AG20443 (cell line): Measurements from ENCODE around the gene TOR1AIP1.
"Not testable (repeated sequence)": the region's sequence is repeated elsewhere in the genome, so short reads cannot be mapped to it uniquely, and the experiment has no call there.

Source experiments
- DNase-seq: peaks from one replicate; pipeline ENCODE4 v3.0.0; 2012; ENCODE audit warnings: low spot score, mixed read lengths

Gene TOR1AIP1

GRCh38 chr1:179882253-179883039 is at the start of gene TOR1AIP1:
Gene TOR1AIP1 (plus strand): TSS chr1:179882285. CDS start chr1:179882503, 218 bp downstream.
- peak; percentile 97 for DNase-seq

- DNase-seq = not testable (repeated sequence)
Measured at GRCh38 chr1:179836686-179837445, 45.2 kb upstream of the TOR1AIP1 start.

DNA sequence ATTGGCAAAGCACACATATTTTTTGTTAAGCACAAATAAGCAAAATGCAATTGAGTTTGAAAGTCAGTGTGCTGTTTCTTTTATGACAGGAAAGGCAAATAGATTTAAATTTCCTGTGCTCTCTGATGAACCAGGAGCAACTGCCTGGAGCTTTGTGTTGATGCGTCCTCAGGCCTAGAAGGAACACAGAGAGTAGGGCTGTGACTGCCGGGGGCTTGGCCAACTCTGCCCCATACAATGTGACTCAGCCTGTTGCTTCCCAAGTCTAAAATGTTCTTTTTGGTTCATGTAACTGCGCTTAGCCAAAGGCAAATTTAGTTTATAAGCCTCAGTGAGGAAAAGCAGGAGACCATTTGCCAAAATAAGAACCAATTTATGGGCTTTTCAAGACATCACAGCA is 42.0 kb upstream of the TOR1AIP1 start:
- DNase-seq = no peak

DNA sequence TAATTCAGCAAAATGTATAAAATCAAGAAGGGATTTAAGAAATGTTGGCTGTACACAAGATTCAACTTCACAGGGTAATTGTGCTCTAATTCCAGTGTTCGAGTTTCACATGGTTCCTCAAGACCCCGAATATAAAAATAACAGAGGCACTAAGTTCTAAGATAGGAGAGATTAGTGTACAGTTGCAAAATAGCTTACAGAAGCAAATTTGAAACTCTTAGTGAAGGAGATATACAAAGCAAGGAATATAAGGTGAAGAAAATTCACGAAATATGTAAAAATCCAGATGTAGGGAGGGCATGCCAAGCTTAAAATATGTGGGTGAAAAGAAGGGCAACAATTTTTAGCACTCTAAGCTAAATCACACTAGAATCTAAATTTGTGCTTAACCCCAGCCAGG is 33.9 kb upstream of the TOR1AIP1 start:
- DNase-seq = no peak

DNA sequence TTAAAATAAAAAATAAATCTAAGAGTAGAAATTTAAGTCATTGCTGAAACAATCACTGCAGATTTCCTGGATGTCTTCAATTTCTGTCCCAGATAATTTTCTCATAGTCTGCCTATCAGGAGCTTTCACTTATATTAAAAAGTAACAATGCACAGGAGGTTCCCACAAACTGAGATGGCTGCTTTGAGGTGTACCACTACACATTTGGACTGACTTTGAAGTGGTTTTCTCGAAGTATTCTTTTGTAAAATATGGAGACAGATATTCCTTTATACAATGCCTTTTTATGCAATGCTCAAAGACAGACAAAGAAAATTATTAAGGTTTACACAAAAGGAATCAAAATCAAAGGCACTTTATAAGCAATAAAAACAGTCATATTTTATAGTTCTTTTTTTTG is 29.0 kb upstream of the TOR1AIP1 start:
- no peak for DNase-seq

DNA sequence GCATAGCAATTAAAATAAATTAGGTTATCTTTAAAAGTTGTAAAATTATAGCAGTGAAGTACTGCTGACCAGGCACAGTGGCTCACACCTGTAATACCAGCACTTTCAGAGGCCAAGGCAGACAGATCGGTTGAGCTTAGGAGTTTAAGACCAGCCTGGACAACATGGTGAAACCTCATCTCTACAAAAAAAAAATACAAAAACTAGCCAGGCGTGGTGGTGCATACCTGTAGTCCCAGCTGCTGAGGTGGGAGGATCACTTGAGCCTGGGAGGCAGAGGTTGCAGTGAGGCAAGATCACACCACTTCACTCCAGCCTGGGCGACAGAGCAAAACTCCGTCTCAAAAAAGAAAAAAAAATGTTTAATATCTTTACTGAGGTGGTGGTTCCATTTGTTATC is 26.3 kb upstream of the TOR1AIP1 start:
- DNase-seq = not testable (repeated sequence)

DNA sequence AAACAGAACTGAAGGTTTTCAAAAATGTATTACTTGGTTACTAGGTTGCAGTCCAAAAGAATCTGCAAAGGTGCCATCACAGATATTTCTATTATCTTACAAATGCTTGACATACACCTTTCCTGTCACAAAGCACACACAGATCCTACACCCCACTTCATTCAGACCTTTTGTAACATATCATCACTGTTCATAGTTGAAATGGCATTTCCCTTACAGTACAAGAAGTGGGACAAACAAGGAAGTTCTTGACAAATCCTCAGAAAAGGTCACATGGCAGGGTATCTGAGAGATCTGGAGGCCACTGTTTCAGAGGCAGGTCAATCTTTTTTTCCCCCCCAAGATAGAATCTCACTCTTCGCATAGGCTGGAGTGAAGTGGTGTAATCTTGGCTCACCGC is 25.8 kb upstream of the TOR1AIP1 start:
- DNase-seq = no peak

DNA sequence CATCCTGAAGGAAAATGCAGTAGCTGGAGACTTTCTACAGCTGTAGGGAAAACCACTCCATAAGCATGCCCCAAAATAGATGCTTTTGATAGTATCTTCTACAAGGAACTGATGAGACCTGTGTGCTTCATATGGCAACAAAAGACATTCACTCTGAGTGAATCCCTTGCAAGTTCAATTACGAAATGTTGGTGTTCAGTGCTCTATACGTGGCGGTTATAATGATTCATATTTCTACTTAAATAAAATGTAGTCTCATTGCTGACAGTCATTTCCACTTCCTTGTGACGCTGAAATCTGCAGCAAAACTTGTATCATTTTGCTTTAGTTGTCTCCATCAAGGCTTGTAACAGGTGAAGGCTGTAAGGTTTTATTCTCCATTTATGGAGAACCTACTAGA is 25.1 kb upstream of the TOR1AIP1 start:
- no peak for DNase-seq

DNA sequence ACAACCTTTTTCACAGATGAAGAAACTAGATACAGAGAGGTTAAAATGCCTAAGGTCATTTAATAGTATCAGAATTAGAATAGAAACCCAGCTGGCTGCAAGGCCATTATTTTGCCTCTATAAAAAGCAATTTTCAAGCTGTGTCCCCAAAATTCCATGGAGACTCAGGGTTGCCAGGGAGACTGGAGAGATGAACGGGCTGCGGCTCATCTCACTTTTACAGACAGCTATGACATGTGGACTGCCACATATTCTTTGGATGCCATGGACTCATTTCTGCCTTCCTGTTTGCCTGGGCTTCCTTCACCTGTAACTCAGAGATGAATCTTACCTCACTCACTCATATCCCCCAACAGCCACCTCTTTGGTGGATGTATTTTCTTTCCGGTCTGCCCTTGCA is 21.4 kb upstream of the TOR1AIP1 start:
- DNase-seq = no peak

GRCh38 chr1:179865377-179865776 is 16.7 kb upstream of the TOR1AIP1 start:
- DNase-seq = no peak

DNA sequence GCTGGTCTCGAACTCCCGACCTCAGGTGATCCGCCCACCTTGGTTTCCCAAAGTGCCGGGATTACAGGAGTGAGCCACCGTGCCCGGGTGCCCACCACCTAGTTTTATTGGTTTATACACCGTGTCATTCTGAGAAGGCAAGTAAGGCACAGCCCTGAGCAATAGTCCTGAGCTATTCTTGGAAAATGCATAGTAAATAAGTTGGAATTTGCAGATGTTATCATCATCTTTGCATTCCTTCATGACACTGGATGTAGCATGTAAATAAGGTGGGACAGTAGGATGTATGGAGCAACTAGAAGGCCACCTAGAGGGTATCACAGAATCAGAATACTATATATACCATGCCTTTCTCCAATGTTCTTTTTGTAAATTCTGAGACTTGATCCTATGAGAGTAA is 15.5 kb upstream of the TOR1AIP1 start:
- no peak for DNase-seq

DNA sequence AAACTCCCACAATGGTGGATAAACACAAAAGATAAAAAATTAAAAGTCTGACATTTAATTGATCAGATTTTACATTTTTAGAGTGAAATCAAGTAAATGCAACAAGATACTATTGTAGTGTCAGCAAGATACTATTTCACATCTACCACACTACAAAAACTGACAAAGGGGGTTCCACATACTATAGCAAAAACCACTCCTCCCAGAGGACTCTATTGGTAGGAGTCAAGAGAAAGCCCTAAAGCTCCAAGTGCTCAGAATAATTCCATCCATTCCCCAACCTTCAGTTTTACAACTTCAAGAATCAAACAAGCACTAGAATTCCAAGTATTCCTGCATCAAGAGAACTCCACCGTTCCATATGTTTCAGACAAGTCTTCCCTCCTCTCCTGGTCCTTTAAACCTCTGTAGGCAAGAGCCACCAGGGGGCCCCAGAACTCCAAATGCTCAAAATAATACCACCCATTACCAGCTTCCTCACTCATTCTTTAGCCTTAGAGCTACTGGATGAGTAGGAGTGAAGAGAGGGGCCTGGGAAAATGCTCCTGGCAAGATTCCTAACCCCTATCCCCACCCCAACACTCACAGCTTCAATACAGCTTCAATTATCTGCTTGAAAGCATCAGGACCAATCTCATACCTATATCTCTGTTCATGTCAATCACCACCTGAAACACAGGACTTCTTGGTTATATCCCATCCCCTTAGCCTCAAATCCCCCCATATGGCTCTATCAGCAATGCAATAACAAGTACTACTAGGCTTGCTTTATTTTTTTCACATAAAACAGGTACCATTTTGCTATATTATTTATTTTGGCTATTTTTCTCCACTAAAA is 14.4 kb upstream of the TOR1AIP1 start:
- DNase-seq = peak; percentile 71

DNA sequence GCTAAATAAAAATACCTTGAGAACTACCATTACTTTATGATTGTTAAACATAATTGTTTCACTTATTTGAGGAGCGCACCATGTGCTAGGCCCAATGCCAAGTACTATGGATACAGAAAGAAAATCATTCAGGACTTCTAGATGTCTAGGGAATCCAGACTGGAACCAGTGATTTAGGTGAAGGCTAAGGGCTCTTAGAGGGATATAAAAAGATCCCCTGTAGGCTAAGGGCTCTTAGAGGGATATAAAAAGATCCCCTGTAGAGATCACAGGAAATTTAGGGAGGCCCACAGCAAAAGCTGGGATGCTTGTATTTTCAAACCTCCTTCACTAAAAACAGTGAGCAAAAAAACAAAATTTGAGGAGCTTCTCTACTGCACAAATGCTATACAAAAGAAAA is 11.2 kb upstream of the TOR1AIP1 start:
- DNase-seq = no peak

GRCh38 chr1:179871940-179872339 is 10.1 kb upstream of the TOR1AIP1 start:
- no peak for DNase-seq

DNA sequence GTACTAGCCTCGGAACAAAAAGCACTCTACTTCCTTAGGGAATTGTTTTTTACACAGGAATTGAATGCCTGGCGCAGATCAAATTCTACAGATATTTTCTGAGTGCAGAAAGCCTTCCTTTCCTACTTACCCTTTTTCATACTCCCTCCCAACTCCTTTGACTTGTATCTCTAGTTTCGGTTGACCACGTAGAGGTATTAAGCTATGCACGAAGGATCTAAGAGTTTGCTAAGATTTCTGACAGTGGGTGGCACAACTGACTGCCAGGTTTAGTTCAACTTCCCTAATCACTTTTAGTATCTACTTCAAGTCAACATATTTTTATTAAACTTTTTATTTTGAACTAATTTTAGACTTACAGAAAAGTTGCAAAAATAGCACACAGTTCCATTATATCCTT is 9.5 kb upstream of the TOR1AIP1 start:
- no peak for DNase-seq

DNA sequence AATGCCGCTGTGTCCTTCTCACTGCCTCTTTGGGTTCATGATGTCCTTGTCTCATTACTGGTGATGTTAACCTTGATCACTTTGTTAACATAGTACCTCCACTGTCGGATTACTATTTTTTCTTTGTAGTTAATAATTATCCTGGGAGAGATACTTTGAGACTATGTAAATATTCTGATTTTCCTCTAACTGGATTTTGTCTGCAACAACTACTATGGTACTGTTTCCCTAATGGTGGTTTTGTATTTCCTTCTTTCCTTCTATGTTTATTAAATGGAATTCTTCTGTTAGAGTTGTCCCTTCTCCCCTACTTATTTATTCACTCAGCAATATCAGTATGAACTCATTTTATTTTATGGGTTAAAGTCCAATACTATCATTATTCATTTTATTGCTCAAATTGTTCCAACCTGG is 8.6 kb upstream of the TOR1AIP1 start:
- DNase-seq = no peak

DNA sequence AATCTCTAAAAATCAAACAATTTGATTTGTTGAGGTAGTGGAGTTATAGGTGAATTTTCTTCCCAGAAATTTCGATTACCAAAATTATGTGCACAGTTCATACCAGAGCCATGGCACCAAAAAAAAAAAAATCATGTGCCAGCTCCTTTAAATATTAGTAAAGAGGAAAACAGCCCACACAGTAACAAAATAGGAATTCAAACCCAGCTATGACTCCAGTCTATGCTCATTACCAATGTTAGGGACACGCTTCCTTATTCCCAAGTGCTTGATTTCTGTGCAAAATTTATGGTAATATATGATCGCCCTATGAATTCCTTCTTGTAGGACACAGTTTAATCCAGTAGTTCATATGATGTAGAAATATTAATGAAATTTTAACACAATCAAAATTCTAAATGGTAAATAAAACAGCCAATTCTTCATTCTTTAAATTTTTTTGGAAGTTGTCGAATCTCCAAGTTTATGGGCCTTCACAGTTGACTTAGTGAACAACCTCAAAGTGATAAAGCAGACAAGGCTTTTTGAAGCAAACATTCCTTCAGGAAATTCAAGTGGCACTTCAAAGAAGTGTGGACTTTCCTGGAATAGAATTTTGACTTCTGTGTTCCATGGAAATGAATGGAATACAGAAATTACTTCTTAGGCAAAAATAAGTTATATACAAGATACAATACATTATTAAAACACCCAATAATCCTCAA is 6.3 kb upstream of the TOR1AIP1 start:
- DNase-seq = no peak

GRCh38 chr1:179876300-179876715 is 5.8 kb upstream of the TOR1AIP1 start:
- no peak for DNase-seq

DNA sequence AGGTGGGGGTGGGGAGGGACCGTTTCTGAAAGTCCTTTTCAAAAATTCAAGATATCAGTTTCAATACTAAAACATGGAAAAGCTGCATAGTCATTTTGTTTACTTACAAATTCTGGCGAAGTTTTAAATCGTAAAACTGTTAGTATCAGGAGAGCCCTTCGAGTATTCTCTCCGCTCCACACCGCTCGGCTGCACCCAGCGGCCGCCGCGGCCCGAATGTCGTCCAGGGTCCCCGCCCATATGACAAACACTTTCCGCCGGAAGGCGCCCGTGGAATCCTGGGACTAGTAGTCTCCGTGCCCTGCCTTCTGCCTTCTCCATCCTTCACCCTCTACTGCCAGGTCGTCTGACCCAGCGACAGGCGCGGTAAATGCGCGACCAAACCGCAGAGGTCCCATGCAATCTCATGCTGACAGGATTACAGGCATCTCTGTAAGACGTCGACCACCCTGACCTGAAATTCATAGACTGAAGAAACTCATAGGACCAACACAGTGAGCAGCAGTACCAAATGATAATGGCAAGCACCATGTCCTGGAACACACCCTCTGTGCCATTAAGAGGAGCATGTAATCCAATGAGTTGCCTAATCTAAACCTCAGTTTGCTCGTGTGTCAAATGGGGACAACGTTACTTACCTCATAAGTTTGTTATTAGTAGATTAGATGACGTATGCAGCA is 4.4 kb upstream of the TOR1AIP1 start, which contains the start of gene TOR1AIP2:
TSS of gene TOR1AIP2 (minus strand) at position 218 of the 680 bp plus-strand sequence. CDS start 25,138 bp downstream, outside the sequence.
- peak; percentile 92 for DNase-seq

DNA sequence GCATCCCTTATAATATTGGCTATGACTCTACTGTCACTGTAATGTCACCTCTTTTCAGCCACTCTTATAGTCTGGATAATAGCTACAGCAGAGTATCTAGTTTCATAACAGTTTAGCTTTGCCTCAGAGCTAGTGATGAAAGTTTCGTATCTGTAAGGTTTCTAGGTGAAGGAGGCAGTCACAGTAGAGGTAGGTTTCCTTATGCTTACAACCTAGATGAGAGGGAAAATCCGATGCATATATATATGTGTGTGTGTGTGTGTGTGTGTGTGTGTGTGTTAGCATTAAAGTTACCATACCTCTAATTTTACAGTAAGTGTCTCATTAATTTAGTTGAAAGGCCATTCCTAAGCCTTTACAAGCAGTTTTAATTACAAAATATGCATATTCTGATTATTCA is 2.3 kb upstream of the TOR1AIP1 start:
- no peak for DNase-seq

DNA sequence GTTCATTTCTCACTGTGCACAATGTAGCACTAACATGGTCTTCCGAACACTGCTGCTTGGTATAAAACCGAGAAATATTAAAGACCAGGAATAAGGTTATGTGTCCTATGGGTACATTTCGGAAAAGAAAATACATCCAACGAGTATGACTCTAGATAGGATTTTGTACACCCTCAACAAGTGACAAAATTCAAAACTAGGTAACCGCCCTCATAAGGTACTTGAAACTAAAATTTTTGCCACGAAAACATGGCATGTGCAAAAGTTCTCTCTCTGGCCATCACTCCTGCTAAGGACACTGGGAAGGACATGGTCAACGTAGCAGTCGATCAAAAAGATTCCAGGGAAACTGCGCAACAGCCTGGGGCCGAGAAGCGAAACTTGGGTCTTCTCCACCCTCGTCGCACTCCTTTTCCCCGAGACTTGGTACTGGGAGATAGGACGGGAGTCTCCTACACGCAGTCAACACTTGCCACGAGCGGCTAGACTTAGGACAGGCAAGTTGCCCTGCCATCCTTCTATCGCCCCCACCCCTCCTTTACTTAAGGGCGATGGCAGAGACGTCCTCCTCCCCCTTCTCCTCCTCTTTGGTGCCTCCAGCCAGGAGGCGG is 338 bp upstream of the TOR1AIP1 start:
- peak; percentile 90 for DNase-seq
